GM19193 (cell line): ENCODE measurements around the gene QARS1.

ENCODE experiments used
- POLR2A ChIP-seq: IDR thresholded peaks from 4 replicates; pipeline ENCODE4 v1.6.1; 2011; ENCODE audit not compliant: insufficient read depth, insufficient read length; ENCODE audit errors: extremely low read depth

The QARS1 gene

GRCh38 chr3:49104427-49105291 is at the start of gene QARS1:
Gene QARS1, minus strand, starts transcription at chr3:49104757. Its CDS starts 24 bp downstream, at chr3:49104733.
- peak; percentile 91 for TF ChIP-seq POLR2A

GRCh38 chr3:49153349-49153912 is 48.9 kb upstream of the QARS1 start:
- TF ChIP-seq POLR2A: no peak

- TF ChIP-seq POLR2A: no peak
These were observed 47.1 kb upstream of the QARS1 start for GRCh38 chr3:49151610-49152009.

GRCh38 chr3:49148159-49148558 is 43.6 kb upstream of the QARS1 start:
- TF ChIP-seq POLR2A: no peak

GRCh38 chr3:49140080-49140479 is 35.5 kb upstream of the QARS1 start:
- no peak for TF ChIP-seq POLR2A

GRCh38 chr3:49135499-49135898 is 30.9 kb upstream of the QARS1 start:
- no peak for TF ChIP-seq POLR2A

- TF ChIP-seq POLR2A: no peak
These were observed 30.1 kb upstream of the QARS1 start for GRCh38 chr3:49134471-49135265.

- no peak for TF ChIP-seq POLR2A
These were observed 28.8 kb upstream of the QARS1 start for GRCh38 chr3:49133226-49133951.

- TF ChIP-seq POLR2A: no peak
These were observed 28.1 kb upstream of the QARS1 start, which contains the start of gene LAMB2 for GRCh38 chr3:49132437-49133225. Gene LAMB2, minus strand, starts transcription at chr3:49133050. Its CDS starts 183 bp downstream, at chr3:49132867.

- no peak for TF ChIP-seq POLR2A
These were observed 27.5 kb upstream of the QARS1 start for GRCh38 chr3:49132073-49132436.

- no peak for TF ChIP-seq POLR2A
These were observed 27.0 kb upstream of the QARS1 start for GRCh38 chr3:49131576-49131975.

- TF ChIP-seq POLR2A: no peak
These were observed 26.5 kb upstream of the QARS1 start for GRCh38 chr3:49131040-49131439.

GRCh38 chr3:49124991-49125670 is 20.6 kb upstream of the QARS1 start:
- no peak for TF ChIP-seq POLR2A
